ENCODE measurements around the gene DAB1.

- TF ChIP-seq CTCF (IDR thresholded peaks at IDR 0.05; ENCODE audit: low read depth, low read length, poor library complexity, severe bottlenecking) (no peak), EZH2phosphoT487 (IDR thresholded peaks at IDR 0.05; ENCODE audit: borderline replicate concordance, low read length) (no peak)
Observed at GRCh38 chr1:57111175-57111574, 312.7 kb downstream of the DAB1 start.

All from DOHH2 (cell line).